Esophagus (tissue), 2 donors: Measurements from ENCODE around the gene ECI1. TPM values are rescaled to one million over a fixed set of nuclear protein-coding genes. Genes with fewer than 3 reads are reported as not detected.

ENCODE experiments used
- H3K27ac ChIP-seq, 2 donors: one replicate each; pipeline ENCODE4 v1.5.1; 2013; ENCODE audit warnings: low read depth in 2 of 2, mild to moderate bottlenecking in 2 of 2, inconsistent platforms in 1 of 2, low read length in 1 of 2, moderate library complexity in 1 of 2
- H3K27me3 ChIP-seq, 2 donors: one replicate each; pipeline ENCODE4 v1.6.1; 2013; ENCODE audit warnings: low read length in 2 of 2, control low read depth in 1 of 2, mild to moderate bottlenecking in 1 of 2; ENCODE audit not compliant: insufficient read depth in 2 of 2, control insufficient read depth in 1 of 2
- H3K36me3 ChIP-seq, 2 donors: one replicate each; pipeline ENCODE4 v1.6.1; 2013; ENCODE audit warnings: low read length in 1 of 2; ENCODE audit not compliant: control insufficient read depth in 2 of 2, insufficient read depth in 2 of 2
- H3K4me1 ChIP-seq, 2 donors: one replicate each; pipeline ENCODE4 v1.6.1; 2013; ENCODE audit warnings: low read length in 1 of 2; ENCODE audit not compliant: control insufficient read depth in 2 of 2, insufficient read depth in 2 of 2
- H3K4me3 ChIP-seq, 2 donors: one replicate each; pipeline ENCODE4 v1.5.1; 2013; ENCODE audit warnings: low read length in 2 of 2, mild to moderate bottlenecking in 2 of 2, low read depth in 1 of 2, moderate library complexity in 1 of 2
- H3K9me3 ChIP-seq, 2 donors: one replicate each; pipeline ENCODE4 v1.6.1; 2013; ENCODE audit warnings: mild to moderate bottlenecking in 2 of 2, low read depth in 1 of 2, low read length in 1 of 2, moderate library complexity in 1 of 2; ENCODE audit not compliant: control insufficient read depth in 2 of 2, insufficient read depth in 1 of 2
- WGBS, 2 donors: extraction: QIAGEN DNeasy Blood & Tissue Kit; methylation state at CpG; one replicate each; pipeline ENCODE4 v1.1.7; 2013; 5-methylcytosine and 5-hydroxymethylcytosine counted together
- polyA plus RNA-seq, 2 donors: library from polyadenylated mRNA; stranded (reverse); fragments of 200-250 nt; gene quantifications; one replicate each; pipeline ENCODE4 v1.2.3, GENCODE V29; 2013
- donor health status: healthy with polysubstance abuse.
- donor health status: Bipolar disorder and iron deficiency.

Gene ECI1
- polyA plus RNA-seq, 2 donors, result 58.7 to 62.9 TPM

GRCh38 chr16:2194852-2195321, 56.5 kb downstream of the ECI1 start:
- Histone ChIP-seq H3K4me1 (peaks cover 2 to 13% of the 10 kb centered on the region in 2 donors), H3K27ac (no peak overlapping the region), H3K9me3 (peaks cover 0 to 2% of the 10 kb centered on the region in 2 donors), H3K4me3 (no peak overlapping the region), H3K36me3 (no peaks in the 10 kb centered on the region), H3K27me3 (peaks cover 0 to 6% of the 10 kb centered on the region in 2 donors)
- 15 to 17% methylated on average over 10 of the region's 10 CpGs for WGBS, 2 donors

- Histone ChIP-seq H3K27ac (no peak overlapping the region), H3K9me3 (peaks cover 0 to 2% of the 10 kb centered on the region in 2 donors), H3K4me1 (peaks cover 2 to 14% of the 10 kb centered on the region in 2 donors), H3K36me3 (no peaks in the 10 kb centered on the region), H3K4me3 (no peak overlapping the region), H3K27me3 (peaks cover 0 to 6% of the 10 kb centered on the region in 2 donors)
- WGBS, 2 donors, result 41 to 43% methylated on average over 16 of the region's 16 CpGs
Observed at GRCh38 chr16:2194166-2194834, 57.1 kb downstream of the ECI1 start.

- Histone ChIP-seq H3K9me3 (peaks cover 0 to 2% of the 10 kb centered on the region in 2 donors), H3K4me3 (no peak overlapping the region), H3K4me1 (peaks cover 2 to 14% of the 10 kb centered on the region in 2 donors), H3K36me3 (no peaks in the 10 kb centered on the region), H3K27me3 (peaks cover 0 to 6% of the 10 kb centered on the region in 2 donors), H3K27ac (no peak overlapping the region)
- 60 to 62% methylated on average over 11 of the region's 11 CpGs for WGBS, 2 donors
Observed at GRCh38 chr16:2191446-2191706, 60.0 kb downstream of the ECI1 start.

- H3K4me3 ChIP-seq, result no peak overlapping the region
- no peaks in the 10 kb centered on the region for H3K36me3 ChIP-seq
- WGBS, 2 donors, result 58 to 64% methylated on average over 24 to 25 of the region's 25 CpGs
- H3K4me1 ChIP-seq, result peaks cover 2 to 12% of the 10 kb centered on the region in 2 donors
- no peak overlapping the region for H3K27ac ChIP-seq
- peaks cover 0 to 2% of the 10 kb centered on the region in 2 donors for H3K27me3 ChIP-seq
- H3K9me3 ChIP-seq, result peaks cover 0 to 2% of the 10 kb centered on the region in 2 donors
Observed at GRCh38 chr16:2190659-2191445, 60.5 kb downstream of the ECI1 start.

- peaks cover 0 to 2% of the 10 kb centered on the region in 2 donors for H3K9me3 ChIP-seq
- no peak overlapping the region for H3K27ac ChIP-seq
- peaks cover 0 to 7% of the 10 kb centered on the region in 2 donors for H3K4me1 ChIP-seq
- no peak overlapping the region for H3K4me3 ChIP-seq
- H3K27me3 ChIP-seq, result no peaks in the 10 kb centered on the region
- no peaks in the 10 kb centered on the region for H3K36me3 ChIP-seq
- 61 to 62% methylated on average over 24 of the region's 24 CpGs for WGBS, 2 donors
Observed at GRCh38 chr16:2190002-2190658, 61.3 kb downstream of the ECI1 start.

Other genes with a start within 250 kb of the ECI1 start
- gene ZNF598, start 241.8 kb downstream of the ECI1 start, polyA plus RNA-seq, result 10 to 100 TPM; 27.9 to 36.4 TPM
- under 1 TPM; 0.22 to 0.53 TPM for gene NPW, start 231.8 kb downstream of the ECI1 start, polyA plus RNA-seq
- 10 to 100 TPM; 26.3 to 36.1 TPM for gene NHERF2, start 224.7 kb downstream of the ECI1 start, polyA plus RNA-seq
- gene NTHL1, start 203.8 kb downstream of the ECI1 start, polyA plus RNA-seq, result 10 to 100 TPM; 15.1 to 16.2 TPM
- 10 to 100 TPM; 31.1 to 66.6 TPM for gene TSC2, start 203.6 kb downstream of the ECI1 start, polyA plus RNA-seq
- gene PKD1, start 115.7 kb downstream of the ECI1 start, polyA plus RNA-seq, result 10 to 100 TPM; 40.5 to 78.0 TPM
- gene RAB26, start 103.0 kb downstream of the ECI1 start, polyA plus RNA-seq, result 1 to 10 TPM; 1.1 to 4.7 TPM
- gene TRAF7, start 95.8 kb downstream of the ECI1 start, polyA plus RNA-seq, result 10 to 100 TPM; 40.1 to 41.5 TPM
- gene CASKIN1, start 55.0 kb downstream of the ECI1 start, polyA plus RNA-seq, result under 1 TPM; 0.29 to 0.81 TPM
- 10 to 100 TPM; 27.8 to 38.3 TPM for gene MLST8, start 46.1 kb downstream of the ECI1 start, polyA plus RNA-seq
- 1 to 10 TPM; 3.6 to 4.6 TPM for gene BRICD5, start 40.7 kb downstream of the ECI1 start, polyA plus RNA-seq
- gene PGP, start 36.7 kb downstream of the ECI1 start, polyA plus RNA-seq, result 1 to 10 TPM; 7.1 to 7.7 TPM
- gene E4F1, start 28.0 kb downstream of the ECI1 start, polyA plus RNA-seq, result 10 to 100 TPM; 19.9 to 31.0 TPM
- 1 to 10 TPM in 1 of 2 donors, under 1 TPM in 1; 0.41 to 1.3 TPM for gene DNASE1L2, start 15.1 kb downstream of the ECI1 start, polyA plus RNA-seq
- gene RNPS1, start 16.5 kb upstream of the ECI1 start, polyA plus RNA-seq, result 10 to 100 TPM; 41.4 to 100.0 TPM
- gene ABCA3, start 89.1 kb upstream of the ECI1 start, polyA plus RNA-seq, result 1 to 10 TPM; 1.4 to 1.7 TPM
- 1 to 10 TPM; 4.2 to 4.6 TPM for gene CCNF, start 177.9 kb upstream of the ECI1 start, polyA plus RNA-seq
- 1 to 10 TPM; 3.7 to 6.0 TPM for gene TEDC2, start 208.5 kb upstream of the ECI1 start, polyA plus RNA-seq
- gene NTN3, start 219.7 kb upstream of the ECI1 start, polyA plus RNA-seq, result under 1 TPM in 1 of 2 donors, not detected in 1; 0.06 TPM
- 1 to 10 TPM; 1.3 to 2.8 TPM for gene TBC1D24, start 223.5 kb upstream of the ECI1 start, polyA plus RNA-seq